Thyroid gland (tissue), 4 donors: ENCODE results near the gene KLF8. TPM values are rescaled to one million over a fixed set of nuclear protein-coding genes. Genes with fewer than 3 reads are reported as not detected.
A peak's percentile ranks its signal among the peaks of the same experiment; 100 is the strongest.

ENCODE experiments used
- DNase-seq, 2 donors: peaks; one replicate each; pipeline ENCODE4 v3.0.0-alpha.2; 2019
- H3K27ac ChIP-seq, 3 donors: fragments of 200-600 bp; sonication (generic); 1 replicate in 2 of 3; 2 replicates in 1 of 3; pipeline ENCODE4 v1.5.1; 2016 to 2019; ENCODE audit warnings: mild to moderate bottlenecking in 1 of 3, moderate library complexity in 1 of 3
- H3K27me3 ChIP-seq: fragments of 200-600 bp; sonication (generic); one replicate; pipeline ENCODE4 v1.5.1; 2019
- H3K36me3 ChIP-seq, 2 donors: fragments of 200-600 bp; sonication (generic); one replicate each; pipeline ENCODE4 v1.5.1; 2016 to 2019
- H3K4me1 ChIP-seq, 2 donors: fragments of 200-600 bp; sonication (generic); one replicate each; pipeline ENCODE4 v1.5.1; 2017 to 2019
- H3K4me3 ChIP-seq, 3 donors: fragments of 200-600 bp; sonication (generic); replicated peaks in 1 of 3; 1 replicate in 2 of 3; 2 replicates in 1 of 3; pipeline ENCODE4 v1.5.1; 2016; ENCODE audit warnings: mild to moderate bottlenecking in 1 of 3
- H3K9me3 ChIP-seq: fragments of 200-600 bp; sonication (generic); one replicate; pipeline ENCODE4 v1.5.1; 2017
- CTCF ChIP-seq, 6 experiments: fragments of 200-600 bp in 3 of 6; fragments of 450-650 bp in 3 of 6; sonication (generic) in 3 of 6; IDR thresholded peaks; one replicate each; pipeline ENCODE4 v1.5.1; 2016 to 2019; ENCODE audit warnings: antibody characterized with exemption in 6 of 6, mild to moderate bottlenecking in 2 of 6, inconsistent platforms in 1 of 6, moderate library complexity in 1 of 6
- POLR2A ChIP-seq, 2 donors: fragments of 450-650 bp; IDR thresholded peaks; one replicate each; pipeline ENCODE4 v1.6.1; 2017; ENCODE audit warnings: antibody characterized with exemption in 2 of 2, mild to moderate bottlenecking in 2 of 2, moderate library complexity in 1 of 2
- WGBS, 2 donors: methylation state at CpG; one replicate each; pipeline ENCODE4 v1.1.5; 2017; 5-methylcytosine and 5-hydroxymethylcytosine counted together
- intact Hi-C: fragments of 100-400 bp; cut with DNase I; formaldehyde crosslinking; loops from one replicate; pipeline ENCODE4 v1.15.1; 2023
- total RNA-seq, 4 donors: library from RNA; depleted of rRNA; stranded (reverse); fragments of >200 nt; gene quantifications; one replicate each; pipeline ENCODE4 v1.2.3, GENCODE V29; 2016

KLF8 gene
- total RNA-seq, 4 donors from 2014 or later = 9.0 to 14.3 (median 11.7) TPM

GRCh38 chrX:56278692-56279091, 46.5 kb downstream of the KLF8 start:
- DNase-seq = no peak
- TF ChIP-seq POLR2A (IDR thresholded peaks at IDR 0.05) (no peak), CTCF (IDR thresholded peaks at IDR 0.05) (no peak)
- H3K36me3 ChIP-seq = no peaks in the 10 kb centered on the region
- no peak overlapping the region for H3K4me3 ChIP-seq
- intact Hi-C loops = no loop called here
- no peaks in the 10 kb centered on the region for H3K4me1 ChIP-seq
- no peaks in the 10 kb centered on the region for H3K9me3 ChIP-seq
- H3K27ac ChIP-seq = no peak overlapping the region
- H3K27me3 ChIP-seq = no peaks in the 10 kb centered on the region
- 100% methylated on average over 1 of the region's 1 CpG for WGBS, 2 donors

- intact Hi-C loops = no loop called here
- Histone ChIP-seq H3K4me3 (no peak overlapping the region), H3K4me1 (no peaks in the 10 kb centered on the region), H3K27ac (no peak overlapping the region), H3K9me3 (no peaks in the 10 kb centered on the region), H3K36me3 (no peaks in the 10 kb centered on the region), H3K27me3 (no peaks in the 10 kb centered on the region)
- 83 to 100% methylated on average over 2 of the region's 2 CpGs for WGBS, 2 donors
- no peak for DNase-seq
- no peak for TF ChIP-seq CTCF (IDR thresholded peaks at IDR 0.05)
- TF ChIP-seq POLR2A (IDR thresholded peaks at IDR 0.05) = no peak
These were observed 47.7 kb downstream of the KLF8 start for GRCh38 chrX:56279863-56280262.

GRCh38 chrX:56281789-56282188, 49.6 kb downstream of the KLF8 start:
- Histone ChIP-seq H3K4me3 (no peak overlapping the region), H3K27me3 (no peaks in the 10 kb centered on the region), H3K36me3 (peaks cover 0 to 3% of the 10 kb centered on the region in 2 donors), H3K27ac (no peak overlapping the region), H3K9me3 (no peaks in the 10 kb centered on the region), H3K4me1 (no peaks in the 10 kb centered on the region)
- TF ChIP-seq POLR2A (IDR thresholded peaks at IDR 0.05) = no peak
- TF ChIP-seq CTCF (IDR thresholded peaks at IDR 0.05) = peak in 2 of 6 experiments; percentile 7 to 40
- DNase-seq = no peak
- intact Hi-C loops = no loop called here

- H3K4me1 ChIP-seq = no peaks in the 10 kb centered on the region
- intact Hi-C loops = no loop called here
- TF ChIP-seq CTCF (IDR thresholded peaks at IDR 0.05) (no peak), POLR2A (IDR thresholded peaks at IDR 0.05) (no peak)
- no peaks in the 10 kb centered on the region for H3K27me3 ChIP-seq
- no peak overlapping the region for H3K27ac ChIP-seq
- no peak overlapping the region for H3K4me3 ChIP-seq
- DNase-seq = no peak
- H3K9me3 ChIP-seq = no peaks in the 10 kb centered on the region
- 89% methylated on average over 13 of the region's 13 CpGs for WGBS, 2 donors
- H3K36me3 ChIP-seq = peaks cover 0 to 3% of the 10 kb centered on the region in 2 donors
These were observed 52.1 kb downstream of the KLF8 start for GRCh38 chrX:56284269-56284668.

- Histone ChIP-seq H3K4me1 (no peaks in the 10 kb centered on the region), H3K27ac (no peak overlapping the region), H3K36me3 (peaks cover 0 to 3% of the 10 kb centered on the region in 2 donors), H3K4me3 (no peak overlapping the region), H3K27me3 (no peaks in the 10 kb centered on the region), H3K9me3 (no peaks in the 10 kb centered on the region)
- no peak for DNase-seq
- 87 to 98% methylated on average over 2 of the region's 2 CpGs for WGBS, 2 donors
- intact Hi-C loops = no loop called here
- TF ChIP-seq CTCF (IDR thresholded peaks at IDR 0.05) (no peak), POLR2A (IDR thresholded peaks at IDR 0.05) (no peak)
These were observed 56.5 kb downstream of the KLF8 start for GRCh38 chrX:56288608-56289007.
